Suppressor macrophage treated with lipopolysaccharide for 4 hours (primary cell): ENCODE measurements around the gene STK32B.
"Not testable (repeated sequence)": the region's sequence is repeated elsewhere in the genome, so short reads cannot be mapped to it uniquely, and the experiment has no call there.

Experiments
- DNase-seq: peaks from one replicate; pipeline ENCODE4 v3.0.0-alpha.2; 2020

STK32B gene

DNA sequence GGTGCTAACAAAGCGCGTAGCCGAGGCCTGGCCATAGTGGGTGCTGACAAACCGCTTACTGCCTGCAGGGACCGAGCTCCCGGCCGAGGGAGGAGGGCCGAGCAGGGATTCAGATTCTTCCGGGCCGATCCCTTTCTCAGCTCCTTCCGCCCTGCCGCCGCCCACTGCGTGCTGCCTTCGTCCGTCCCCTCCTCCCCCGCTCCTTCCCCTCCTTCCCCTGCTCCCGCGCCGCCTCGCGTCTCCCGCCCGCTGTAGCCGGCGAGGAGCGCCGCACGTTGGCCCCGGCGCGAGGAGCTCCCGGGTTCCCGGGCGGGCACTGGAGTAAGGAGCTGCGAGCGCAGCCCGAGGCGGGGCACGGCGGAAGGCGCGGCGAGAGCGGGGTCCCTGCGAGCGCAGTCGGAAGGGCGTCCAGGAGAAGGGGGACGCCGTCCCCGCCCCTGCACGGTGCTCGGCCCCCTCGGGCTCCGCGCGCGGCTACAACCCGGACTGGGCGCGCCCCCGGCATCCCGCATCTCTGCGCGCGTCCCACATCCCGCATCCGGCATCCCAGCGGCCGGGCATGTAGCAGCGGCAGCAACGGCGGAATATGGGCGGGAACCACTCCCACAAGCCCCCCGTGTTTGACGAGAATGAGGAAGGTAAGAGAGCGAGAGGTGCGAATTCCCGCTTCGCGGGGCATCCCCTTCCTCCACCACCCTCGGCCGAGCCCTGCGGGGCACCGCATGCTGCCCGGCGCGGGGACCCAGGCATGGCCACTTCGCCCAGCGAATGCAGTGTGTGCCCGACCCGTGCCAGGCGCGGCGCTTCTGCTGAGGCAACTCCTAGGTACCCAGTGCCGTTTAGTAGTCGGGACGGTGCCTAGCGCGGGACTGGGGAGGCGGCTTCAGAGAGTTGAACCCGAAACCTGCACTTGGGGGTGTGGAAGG lies at the start of gene STK32B:
Gene STK32B, plus strand, starts transcription at position 203 of the 926 bp plus-strand sequence.
- peak; percentile 69 for DNase-seq

GRCh38 chr4:5001641-5002040 lies 49.6 kb upstream of the STK32B start:
- DNase-seq, result not testable (repeated sequence)

DNA sequence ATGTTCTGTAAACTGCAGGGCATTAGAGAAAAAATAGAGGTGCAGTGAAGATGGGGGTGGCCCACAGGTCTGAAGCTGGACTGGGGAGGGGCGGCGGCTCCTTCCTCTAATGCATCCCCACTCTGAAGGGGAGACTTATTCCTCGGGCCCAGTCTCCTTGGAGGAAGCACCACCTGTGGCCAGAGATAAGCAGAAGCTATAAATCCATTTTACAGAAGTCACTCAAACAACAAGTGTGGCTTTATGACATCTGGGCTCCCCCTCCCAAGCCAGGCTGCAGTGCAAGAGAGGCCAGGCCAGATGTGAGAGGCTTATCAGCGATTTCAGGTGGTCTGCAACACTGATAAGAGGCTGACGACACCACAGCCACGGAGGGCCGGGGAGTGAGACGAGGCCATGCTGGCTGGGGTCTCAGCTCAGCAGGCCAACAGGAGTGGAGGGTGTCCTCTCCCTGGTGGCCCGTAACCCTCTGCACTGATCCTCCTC lies 47.9 kb upstream of the STK32B start:
- DNase-seq, result no peak

GRCh38 chr4:5003918-5004317 lies 47.4 kb upstream of the STK32B start:
- no peak for DNase-seq

DNA sequence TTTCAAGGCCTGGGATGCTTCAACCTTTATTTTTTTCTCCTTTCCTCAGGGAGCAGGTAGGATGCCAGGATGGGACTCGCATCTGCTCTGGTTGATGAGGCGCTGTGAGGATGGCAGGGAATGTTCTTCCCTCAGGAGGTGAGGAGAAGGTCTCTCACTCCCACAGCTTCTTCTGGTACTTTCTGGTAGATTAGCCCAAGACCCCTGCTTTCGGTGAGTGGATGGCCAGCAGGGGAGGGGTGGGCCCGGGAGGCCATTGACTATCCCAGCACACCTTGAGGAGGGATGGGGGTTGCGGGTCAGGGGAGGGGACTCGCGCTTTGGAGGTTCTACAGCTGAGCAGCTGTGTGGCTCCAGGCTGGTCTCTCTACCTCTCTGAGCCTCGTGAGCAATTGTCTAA lies 46.8 kb upstream of the STK32B start:
- DNase-seq, result no peak

- DNase-seq, result not testable (repeated sequence)
Measured at GRCh38 chr4:5006932-5007331, 44.3 kb upstream of the STK32B start.

DNA sequence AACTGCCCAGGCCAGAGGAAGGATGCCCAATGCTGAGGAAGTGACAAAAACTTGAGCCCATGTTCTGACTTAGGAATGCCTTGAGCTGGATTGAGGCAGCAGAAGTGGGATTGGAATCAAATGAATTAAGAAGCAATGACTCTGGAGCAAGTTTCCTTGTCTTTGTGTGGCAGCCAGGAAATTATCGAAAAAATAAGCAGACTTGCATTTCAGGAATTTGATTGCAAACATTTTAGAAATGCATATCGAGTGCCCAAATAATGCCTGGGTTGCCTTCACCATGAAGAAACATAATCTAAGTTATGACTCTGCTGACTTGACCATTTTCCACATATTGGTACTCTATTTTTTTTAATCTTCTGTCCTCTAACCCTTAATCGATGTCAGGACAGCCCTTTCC lies 41.5 kb upstream of the STK32B start:
- no peak for DNase-seq

DNA sequence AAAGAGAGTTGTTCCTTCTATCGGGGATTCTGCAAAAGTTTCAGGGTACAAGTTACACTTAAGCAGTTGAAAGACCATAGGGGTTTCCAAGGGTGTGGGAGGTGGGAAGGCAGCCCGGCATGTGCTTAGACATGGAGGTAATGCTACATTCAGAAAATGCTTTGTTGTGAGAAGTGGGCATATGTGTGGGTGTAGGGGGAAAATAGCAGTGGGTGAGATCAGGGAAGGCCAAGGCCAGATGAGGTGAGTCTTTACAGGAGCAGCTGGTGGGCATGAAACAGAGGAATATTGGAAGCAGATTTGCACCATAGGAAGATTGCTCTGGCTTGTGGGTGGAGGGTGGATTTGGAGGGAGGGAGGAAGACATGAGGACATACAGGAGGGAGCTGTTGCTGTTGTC lies 40.3 kb upstream of the STK32B start:
- no peak for DNase-seq

- DNase-seq, result no peak
Measured at GRCh38 chr4:5012244-5012898, 38.9 kb upstream of the STK32B start.

GRCh38 chr4:5012958-5013357 lies 38.3 kb upstream of the STK32B start:
- DNase-seq, result no peak

DNA sequence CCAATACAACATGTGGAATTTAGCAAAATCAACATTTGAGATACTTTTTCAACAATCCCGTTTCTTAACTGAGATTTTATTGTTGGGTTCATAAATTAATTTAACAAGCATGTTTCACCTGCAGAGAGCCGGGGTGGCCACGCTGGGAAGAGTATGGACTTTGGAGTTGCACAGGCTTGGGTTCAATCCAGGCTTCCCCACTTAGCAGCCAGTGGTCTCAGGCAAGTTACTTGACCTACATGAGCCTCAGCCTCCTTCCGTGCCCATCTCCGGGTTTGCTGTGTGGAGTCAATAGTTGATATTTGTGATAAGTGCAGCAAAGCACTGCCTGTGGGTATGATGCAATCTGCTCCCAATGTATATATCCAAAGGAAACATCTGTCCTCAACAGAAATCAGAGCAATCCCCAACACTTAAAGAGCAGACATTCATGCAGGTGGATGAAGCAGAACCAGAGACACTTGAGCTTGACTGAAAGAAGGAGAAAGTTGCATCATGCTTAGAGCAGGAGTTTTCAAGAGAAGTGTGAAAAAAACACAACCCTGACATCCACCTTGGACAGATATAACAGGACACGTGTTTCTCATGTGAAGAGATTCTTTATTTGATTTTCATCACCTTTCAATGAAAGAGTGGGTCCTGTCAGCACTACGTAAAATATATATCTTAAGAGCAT lies 37.1 kb upstream of the STK32B start:
- DNase-seq, result no peak

- no peak for DNase-seq
Measured at GRCh38 chr4:5018096-5018495, 33.2 kb upstream of the STK32B start.

GRCh38 chr4:5018603-5019002 lies 32.7 kb upstream of the STK32B start:
- no peak for DNase-seq

DNA sequence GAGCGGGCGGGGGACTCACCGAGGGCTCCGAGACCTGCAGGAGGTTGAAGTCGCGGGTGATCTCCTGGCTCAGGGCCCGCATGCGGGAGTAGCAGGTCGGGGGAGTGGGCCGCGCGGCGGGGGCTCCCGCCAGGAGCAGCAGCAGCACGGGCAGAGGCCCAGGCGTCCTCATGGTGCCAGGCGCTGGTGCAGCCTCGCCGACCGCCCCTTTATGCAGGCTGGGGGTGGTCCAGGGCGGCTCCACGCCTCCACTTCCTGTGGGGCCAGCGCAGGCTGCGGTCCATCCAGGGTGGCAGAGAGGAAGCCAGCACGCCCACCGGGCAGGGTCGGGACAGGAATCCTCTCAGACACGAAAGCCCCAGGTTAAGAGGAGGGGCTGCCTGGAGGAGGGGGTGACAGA lies 32.0 kb upstream of the STK32B start, which contains the start of gene CYTL1:
Gene CYTL1, minus strand, starts transcription at position 185 of the 400 bp plus-strand sequence. Its CDS starts 13 bp downstream, at position 172.
- no peak for DNase-seq

- no peak for DNase-seq
Measured at GRCh38 chr4:5019796-5020195, 31.5 kb upstream of the STK32B start.

DNA sequence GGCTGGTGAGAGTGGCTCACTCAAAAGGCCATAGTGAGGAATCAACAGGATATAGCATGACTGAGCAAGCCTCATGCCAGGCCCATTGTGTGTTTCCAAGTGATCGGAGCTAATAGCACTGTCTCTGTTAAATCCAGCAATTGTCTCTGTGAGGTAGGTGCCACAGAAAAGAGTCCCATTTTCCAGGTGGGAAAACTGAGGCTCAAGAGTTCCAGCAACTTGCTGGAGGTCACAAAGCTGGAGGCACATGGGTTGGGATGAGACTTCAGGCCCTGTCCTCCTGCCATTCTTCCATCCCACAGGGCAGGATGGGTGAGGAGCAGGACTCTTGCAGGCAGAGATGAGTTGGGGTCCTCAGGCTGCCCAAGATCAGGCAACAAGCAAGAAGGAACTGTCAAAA lies 30.9 kb upstream of the STK32B start:
- no peak for DNase-seq

DNA sequence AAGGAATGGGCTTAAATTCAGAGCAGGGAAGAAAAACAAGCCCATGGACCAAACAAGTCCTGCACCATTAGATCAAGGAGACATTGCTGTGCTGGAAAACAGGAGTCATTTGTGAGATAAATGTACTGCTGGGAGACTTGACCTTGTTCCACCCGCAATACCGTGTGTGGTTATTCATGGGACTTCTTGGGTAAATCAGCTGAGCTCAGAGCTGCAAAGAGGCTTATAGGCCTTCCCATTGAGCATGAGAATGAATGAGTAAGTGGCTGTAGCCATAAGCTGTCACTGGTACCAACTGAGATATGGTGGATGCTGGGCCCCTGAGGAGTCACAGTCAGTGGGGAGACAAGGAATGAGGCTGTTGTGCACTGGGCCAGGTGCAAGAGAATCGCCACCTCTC lies 29.7 kb upstream of the STK32B start:
- no peak for DNase-seq

GRCh38 chr4:5024673-5025072 lies 26.6 kb upstream of the STK32B start:
- DNase-seq, result no peak

DNA sequence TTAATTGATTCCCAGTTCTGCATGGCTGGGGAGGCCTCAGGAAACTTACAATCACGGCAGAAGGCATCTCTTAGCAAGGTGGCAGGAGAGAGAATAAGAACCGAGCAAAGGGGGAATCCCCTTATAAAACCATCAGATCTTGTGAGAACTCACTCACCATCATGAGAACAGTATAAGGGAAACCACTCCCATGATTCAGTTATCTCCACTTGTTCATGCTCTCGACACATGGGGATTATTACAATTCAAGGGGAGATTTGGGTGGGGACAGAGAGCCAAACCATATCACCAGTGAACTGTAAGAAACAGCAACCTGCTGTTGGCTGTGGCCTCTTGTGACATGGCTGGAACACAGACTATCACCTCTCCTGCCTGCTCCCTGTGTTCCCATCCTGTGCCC lies 24.9 kb upstream of the STK32B start:
- DNase-seq, result no peak

DNA sequence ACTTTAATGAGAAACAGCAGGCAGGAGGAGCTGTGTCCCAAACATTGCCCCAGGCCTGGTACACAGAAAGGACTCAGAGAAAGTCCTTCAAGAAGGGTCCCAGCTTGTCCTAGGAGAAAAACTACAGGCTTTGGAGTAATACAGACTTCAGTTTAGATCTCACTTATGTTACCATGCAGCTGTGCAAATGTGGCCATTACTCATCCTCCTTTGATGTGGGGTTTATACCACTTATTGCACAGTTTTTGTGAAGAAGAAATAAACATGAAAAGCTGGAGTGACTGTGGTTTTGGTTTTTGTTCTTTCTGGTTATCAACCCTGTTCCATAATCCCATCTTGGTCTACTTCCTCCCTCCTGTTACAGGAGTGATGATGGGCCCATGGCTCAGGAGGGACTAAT lies 23.9 kb upstream of the STK32B start:
- DNase-seq, result no peak

DNA sequence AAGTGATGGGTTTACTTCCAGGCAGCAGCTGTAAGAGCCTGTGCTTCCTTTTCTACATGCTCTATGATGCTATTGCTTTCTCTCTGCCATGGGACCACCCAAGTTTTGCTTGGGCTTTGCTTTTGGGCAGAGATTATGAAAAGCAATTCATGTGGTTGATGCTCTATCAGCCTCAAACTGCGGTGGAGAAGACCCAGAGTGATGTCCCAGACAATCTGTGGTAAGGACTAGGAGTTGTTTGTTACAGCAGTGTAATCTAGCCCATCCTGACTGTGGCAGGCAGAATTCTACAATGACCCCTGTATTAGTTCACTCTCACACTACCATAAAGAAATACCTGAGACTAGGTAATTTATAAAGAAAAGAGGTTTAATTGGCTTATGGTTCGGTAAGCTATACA lies 22.8 kb upstream of the STK32B start:
- no peak for DNase-seq

GRCh38 chr4:5029447-5029846 lies 21.8 kb upstream of the STK32B start:
- no peak for DNase-seq

DNA sequence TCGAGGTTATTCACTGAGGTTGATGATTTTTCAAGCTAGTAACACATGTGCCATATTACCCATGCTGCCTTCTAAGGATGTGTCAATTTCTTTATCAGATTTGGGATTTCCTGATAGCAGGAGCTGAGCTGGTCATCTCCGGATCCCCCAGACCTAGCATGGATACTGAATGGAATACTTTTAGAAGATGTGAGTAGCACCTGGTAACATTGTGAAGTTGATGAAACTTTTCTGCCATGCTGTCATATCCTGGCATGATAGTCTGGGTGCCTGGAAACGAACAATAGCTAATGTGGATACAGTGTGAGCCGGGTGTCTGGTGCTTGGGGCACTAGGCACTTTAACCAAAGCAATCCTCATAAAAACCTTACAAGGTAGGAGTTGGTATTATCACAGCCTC lies 21.1 kb upstream of the STK32B start:
- DNase-seq, result no peak

GRCh38 chr4:5030927-5031326 lies 20.4 kb upstream of the STK32B start:
- DNase-seq, result no peak
